ENCODE measurements around the gene PCNX2. TPM values are rescaled to one million over a fixed set of nuclear protein-coding genes. Genes with fewer than 3 reads are reported as not detected.

Gene PCNX2
- total and polyA plus RNA-seq, 2 donors (not counting 1 experiment from before 2014, with no cell fraction given): 13.0 to 37.8 TPM

- H2AFZ ChIP-seq (ENCODE audit: low read length): no peak overlapping the region
- peak overlapping the region; percentile 18 for H3K4me2 ChIP-seq (ENCODE audit: extremely low read depth, insufficient read depth, low read length)
- H4K20me1 ChIP-seq (ENCODE audit: control insufficient read depth, extremely low read depth, insufficient read depth, low read length): no peaks in the 10 kb centered on the region
- peak overlapping the region in 1 of 4 experiments; percentile 94 for H3K4me3 ChIP-seq (replicated peaks in 1 of 4; ENCODE audit: control extremely low read depth in 1 of 4, insufficient read depth in 1 of 4, low read depth in 3 of 4, low read length in 4 of 4)
- H3K9me3 ChIP-seq (ENCODE audit: control insufficient read depth, insufficient read depth, low read depth, low read length): no peaks in the 10 kb centered on the region
- H3K27me3 ChIP-seq (ENCODE audit: control insufficient read depth, insufficient read depth, low read length): no peaks in the 10 kb centered on the region
- no peak overlapping the region for H3K9ac ChIP-seq (ENCODE audit: insufficient read depth, low read length)
- peak; percentile 15 to 24 for DNase-seq (ENCODE audit: low read depth in 2 of 2)
- H3K79me2 ChIP-seq (ENCODE audit: control insufficient read depth, insufficient read depth, low read length): peaks cover 16% of the 10 kb centered on the region
- H3K4me1 ChIP-seq (ENCODE audit: control insufficient read depth, extremely low read depth, insufficient read depth, low read length): peaks cover 2% of the 10 kb centered on the region
- TF ChIP-seq EZH2 (IDR thresholded peaks at IDR 0.05; ENCODE audit: low read length, missing control alignments): no peak
- TF ChIP-seq, protein P1, sequence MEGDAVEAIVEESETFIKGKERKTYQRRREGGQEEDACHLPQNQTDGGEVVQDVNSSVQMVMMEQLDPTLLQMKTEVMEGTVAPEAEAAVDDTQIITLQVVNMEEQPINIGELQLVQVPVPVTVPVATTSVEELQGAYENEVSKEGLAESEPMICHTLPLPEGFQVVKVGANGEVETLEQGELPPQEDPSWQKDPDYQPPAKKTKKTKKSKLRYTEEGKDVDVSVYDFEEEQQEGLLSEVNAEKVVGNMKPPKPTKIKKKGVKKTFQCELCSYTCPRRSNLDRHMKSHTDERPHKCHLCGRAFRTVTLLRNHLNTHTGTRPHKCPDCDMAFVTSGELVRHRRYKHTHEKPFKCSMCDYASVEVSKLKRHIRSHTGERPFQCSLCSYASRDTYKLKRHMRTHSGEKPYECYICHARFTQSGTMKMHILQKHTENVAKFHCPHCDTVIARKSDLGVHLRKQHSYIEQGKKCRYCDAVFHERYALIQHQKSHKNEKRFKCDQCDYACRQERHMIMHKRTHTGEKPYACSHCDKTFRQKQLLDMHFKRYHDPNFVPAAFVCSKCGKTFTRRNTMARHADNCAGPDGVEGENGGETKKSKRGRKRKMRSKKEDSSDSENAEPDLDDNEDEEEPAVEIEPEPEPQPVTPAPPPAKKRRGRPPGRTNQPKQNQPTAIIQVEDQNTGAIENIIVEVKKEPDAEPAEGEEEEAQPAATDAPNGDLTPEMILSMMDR (conservative IDR thresholded peaks at IDR 0.05 in 1 of 2, IDR thresholded peaks at IDR 0.05 in 1 of 2; ENCODE audit: low read depth in 1 of 2, low read length in 2 of 2): no peak
- H3K36me3 ChIP-seq (ENCODE audit: control insufficient read depth, insufficient read depth, low read length): no peaks in the 10 kb centered on the region
- H3K27ac ChIP-seq (ENCODE audit: insufficient read depth, low read length): no peak overlapping the region
Observed at GRCh38 chr1:233293556-233294446, 1.7 kb downstream of the PCNX2 start.

GRCh38 chr1:233290396-233291034 is 5.0 kb downstream of the PCNX2 start:
- Histone ChIP-seq H3K4me1 (ENCODE audit: control insufficient read depth, extremely low read depth, insufficient read depth, low read length) (peaks cover 2% of the 10 kb centered on the region), H3K4me2 (ENCODE audit: extremely low read depth, insufficient read depth, low read length) (no peak overlapping the region), H3K79me2 (ENCODE audit: control insufficient read depth, insufficient read depth, low read length) (peaks cover 19% of the 10 kb centered on the region), H2AFZ (ENCODE audit: low read length) (no peak overlapping the region), H3K4me3 (replicated peaks in 1 of 4; ENCODE audit: control extremely low read depth in 1 of 4, insufficient read depth in 1 of 4, low read depth in 3 of 4, low read length in 4 of 4) (no peak overlapping the region), H3K36me3 (ENCODE audit: control insufficient read depth, insufficient read depth, low read length) (no peaks in the 10 kb centered on the region), H3K27me3 (ENCODE audit: control insufficient read depth, insufficient read depth, low read length) (no peaks in the 10 kb centered on the region), H3K27ac (ENCODE audit: insufficient read depth, low read length) (no peak overlapping the region), H3K9ac (ENCODE audit: insufficient read depth, low read length) (no peak overlapping the region), H4K20me1 (ENCODE audit: control insufficient read depth, extremely low read depth, insufficient read depth, low read length) (no peaks in the 10 kb centered on the region), H3K9me3 (ENCODE audit: control insufficient read depth, insufficient read depth, low read depth, low read length) (no peaks in the 10 kb centered on the region)
- TF ChIP-seq EZH2 (IDR thresholded peaks at IDR 0.05; ENCODE audit: low read length, missing control alignments): no peak
- TF ChIP-seq, protein P1 (conservative IDR thresholded peaks at IDR 0.05 in 1 of 2, IDR thresholded peaks at IDR 0.05 in 1 of 2; ENCODE audit: low read depth in 1 of 2, low read length in 2 of 2): no peak
- no peak for DNase-seq (ENCODE audit: low read depth in 2 of 2)

GRCh38 chr1:233289676-233290075 is 5.8 kb downstream of the PCNX2 start:
- Histone ChIP-seq H2AFZ (ENCODE audit: low read length) (no peak overlapping the region), H3K4me2 (ENCODE audit: extremely low read depth, insufficient read depth, low read length) (no peak overlapping the region), H3K9ac (ENCODE audit: insufficient read depth, low read length) (no peak overlapping the region), H3K27me3 (ENCODE audit: control insufficient read depth, insufficient read depth, low read length) (no peaks in the 10 kb centered on the region), H3K36me3 (ENCODE audit: control insufficient read depth, insufficient read depth, low read length) (no peaks in the 10 kb centered on the region), H3K79me2 (ENCODE audit: control insufficient read depth, insufficient read depth, low read length) (peaks cover 14% of the 10 kb centered on the region), H3K4me1 (ENCODE audit: control insufficient read depth, extremely low read depth, insufficient read depth, low read length) (peaks cover 2% of the 10 kb centered on the region), H3K27ac (ENCODE audit: insufficient read depth, low read length) (no peak overlapping the region), H3K9me3 (ENCODE audit: control insufficient read depth, insufficient read depth, low read depth, low read length) (no peaks in the 10 kb centered on the region), H3K4me3 (replicated peaks in 1 of 4; ENCODE audit: control extremely low read depth in 1 of 4, insufficient read depth in 1 of 4, low read depth in 3 of 4, low read length in 4 of 4) (no peak overlapping the region), H4K20me1 (ENCODE audit: control insufficient read depth, extremely low read depth, insufficient read depth, low read length) (no peaks in the 10 kb centered on the region)
- TF ChIP-seq EZH2 (IDR thresholded peaks at IDR 0.05; ENCODE audit: low read length, missing control alignments): no peak
- TF ChIP-seq, protein P1 (conservative IDR thresholded peaks at IDR 0.05 in 1 of 2, IDR thresholded peaks at IDR 0.05 in 1 of 2; ENCODE audit: low read depth in 1 of 2, low read length in 2 of 2): no peak
- DNase-seq (ENCODE audit: low read depth in 2 of 2): no peak
